Raji (cell line): ENCODE measurements around the gene PRKCE.

Experiments
- POLR2A ChIP-seq: IDR thresholded peaks from 2 replicates; pipeline ENCODE4 v1.6.1; 2011; ENCODE audit warnings: low read depth, low read length, control low read depth; ENCODE audit not compliant: insufficient read depth

The PRKCE gene

GRCh38 chr2:45623098-45623497 is 28.4 kb upstream of the PRKCE start:
- TF ChIP-seq POLR2A = no peak

GRCh38 chr2:45625824-45626223 is 25.7 kb upstream of the PRKCE start:
- TF ChIP-seq POLR2A = no peak

GRCh38 chr2:45626387-45627221 is 24.9 kb upstream of the PRKCE start:
- no peak for TF ChIP-seq POLR2A

GRCh38 chr2:45627911-45628310 is 23.6 kb upstream of the PRKCE start:
- TF ChIP-seq POLR2A = no peak

- no peak for TF ChIP-seq POLR2A
Observed at GRCh38 chr2:45629971-45630370, 21.5 kb upstream of the PRKCE start.

GRCh38 chr2:45631319-45631718 is 20.2 kb upstream of the PRKCE start:
- no peak for TF ChIP-seq POLR2A

- TF ChIP-seq POLR2A = no peak
Observed at GRCh38 chr2:45631955-45632354, 19.5 kb upstream of the PRKCE start.

GRCh38 chr2:45634223-45634622 is 17.3 kb upstream of the PRKCE start:
- no peak for TF ChIP-seq POLR2A

- TF ChIP-seq POLR2A = no peak
Observed at GRCh38 chr2:45636008-45636407, 15.5 kb upstream of the PRKCE start.

- no peak for TF ChIP-seq POLR2A
Observed at GRCh38 chr2:45637440-45637839, 14.0 kb upstream of the PRKCE start.

GRCh38 chr2:45640576-45640975 is 10.9 kb upstream of the PRKCE start:
- no peak for TF ChIP-seq POLR2A

- TF ChIP-seq POLR2A = no peak
Observed at GRCh38 chr2:45643095-45643494, 8.4 kb upstream of the PRKCE start.

GRCh38 chr2:45643543-45644542 is 7.6 kb upstream of the PRKCE start:
- no peak for TF ChIP-seq POLR2A

- TF ChIP-seq POLR2A = no peak
Observed at GRCh38 chr2:45646289-45646688, 5.2 kb upstream of the PRKCE start.

- no peak for TF ChIP-seq POLR2A
Observed at GRCh38 chr2:45647356-45647755, 4.1 kb upstream of the PRKCE start.
